SW480 (cell line): ENCODE measurements around the gene ZNF19.
"Not testable (repeated sequence)": the region's sequence is repeated elsewhere in the genome, so short reads cannot be mapped to it uniquely, and the experiment has no call there.

Experiments used
- DNase-seq: peaks from one replicate; pipeline ENCODE4 v3.0.0-alpha.2; 2016; ENCODE audit warnings: low spot score

Gene ZNF19

DNA sequence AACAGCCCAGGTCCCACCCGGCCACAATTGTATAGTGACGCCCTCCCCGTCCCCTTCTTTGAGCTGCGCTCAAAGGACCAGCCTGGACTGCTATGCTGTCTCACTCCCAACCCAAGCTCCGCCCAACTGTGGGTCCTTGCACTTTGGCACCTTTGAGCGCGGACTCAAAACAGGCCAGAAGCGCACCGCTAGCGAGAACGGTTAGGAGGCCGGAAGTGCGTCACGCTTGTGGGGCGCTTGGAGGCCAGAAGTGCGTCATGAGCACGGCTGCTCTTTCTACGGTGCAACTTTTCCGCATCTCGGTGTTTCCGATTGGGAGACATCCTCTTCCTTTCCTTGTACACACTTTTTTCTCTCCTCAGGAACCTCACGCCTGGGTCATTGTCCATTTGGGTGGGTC, at the start of gene ZNF19:
Gene ZNF19 (minus strand): TSS at position 203 of the 400 bp plus-strand sequence. CDS start 7,210 bp downstream, outside the sequence.
- DNase-seq: no peak

DNA sequence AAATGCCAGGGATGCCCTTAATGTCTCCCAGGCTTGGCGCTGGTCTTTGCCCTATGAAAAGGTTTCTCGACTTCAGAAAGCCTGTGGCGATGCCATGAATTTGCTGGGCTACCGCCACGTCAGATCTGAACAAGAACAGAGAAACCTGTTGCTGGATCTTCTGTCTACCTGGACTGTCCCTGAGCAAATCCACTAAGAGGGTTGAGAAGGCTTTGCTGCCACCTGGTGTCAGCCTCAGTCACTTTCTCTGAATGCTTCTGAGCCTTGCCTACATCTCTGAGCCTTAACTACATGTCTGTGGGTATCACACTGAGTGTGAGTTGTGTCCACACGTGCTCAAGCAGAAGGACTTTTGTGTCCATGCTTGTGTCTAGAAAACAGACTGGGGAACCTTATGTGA, 48.5 kb upstream of the ZNF19 start:
- peak; percentile 59 for DNase-seq

DNA sequence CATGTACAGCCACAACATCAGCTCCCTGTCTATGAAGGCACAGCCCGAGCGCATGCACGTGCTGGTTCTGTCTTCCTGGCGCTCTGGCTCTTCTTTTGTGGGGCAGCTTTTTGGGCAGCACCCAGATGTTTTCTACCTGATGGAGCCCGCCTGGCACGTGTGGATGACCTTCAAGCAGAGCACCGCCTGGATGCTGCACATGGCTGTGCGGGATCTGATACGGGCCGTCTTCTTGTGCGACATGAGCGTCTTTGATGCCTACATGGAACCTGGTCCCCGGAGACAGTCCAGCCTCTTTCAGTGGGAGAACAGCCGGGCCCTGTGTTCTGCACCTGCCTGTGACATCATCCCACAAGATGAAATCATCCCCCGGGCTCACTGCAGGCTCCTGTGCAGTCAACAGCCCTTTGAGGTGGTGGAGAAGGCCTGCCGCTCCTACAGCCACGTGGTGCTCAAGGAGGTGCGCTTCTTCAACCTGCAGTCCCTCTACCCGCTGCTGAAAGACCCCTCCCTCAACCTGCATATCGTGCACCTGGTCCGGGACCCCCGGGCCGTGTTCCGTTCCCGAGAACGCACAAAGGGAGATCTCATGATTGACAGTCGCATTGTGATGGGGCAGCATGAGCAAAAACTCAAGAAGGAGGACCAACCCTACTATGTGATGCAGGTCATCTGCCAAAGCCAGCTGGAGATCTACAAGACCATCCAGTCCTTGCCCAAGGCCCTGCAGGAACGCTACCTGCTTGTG, 47.8 kb upstream of the ZNF19 start:
- no peak for DNase-seq

DNA sequence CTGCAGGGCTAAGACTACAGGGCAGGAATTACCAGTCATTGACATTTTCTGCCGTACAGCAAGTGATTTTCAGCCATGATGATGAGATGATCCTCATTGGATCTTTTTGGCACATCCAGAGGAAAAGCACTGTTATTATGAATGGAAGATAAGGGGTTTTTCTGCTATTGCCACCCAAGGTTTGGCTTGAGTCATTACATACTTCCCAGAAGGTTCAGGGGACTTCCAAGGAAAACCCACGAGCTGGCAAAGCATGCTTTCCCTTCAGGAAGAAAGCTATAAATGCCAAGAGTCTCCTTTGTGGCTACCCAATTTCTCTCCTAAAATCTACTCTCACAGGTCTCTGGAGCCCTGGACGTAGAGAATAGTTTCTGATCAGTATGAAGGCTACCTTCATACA, 43.2 kb upstream of the ZNF19 start:
- no peak for DNase-seq

DNA sequence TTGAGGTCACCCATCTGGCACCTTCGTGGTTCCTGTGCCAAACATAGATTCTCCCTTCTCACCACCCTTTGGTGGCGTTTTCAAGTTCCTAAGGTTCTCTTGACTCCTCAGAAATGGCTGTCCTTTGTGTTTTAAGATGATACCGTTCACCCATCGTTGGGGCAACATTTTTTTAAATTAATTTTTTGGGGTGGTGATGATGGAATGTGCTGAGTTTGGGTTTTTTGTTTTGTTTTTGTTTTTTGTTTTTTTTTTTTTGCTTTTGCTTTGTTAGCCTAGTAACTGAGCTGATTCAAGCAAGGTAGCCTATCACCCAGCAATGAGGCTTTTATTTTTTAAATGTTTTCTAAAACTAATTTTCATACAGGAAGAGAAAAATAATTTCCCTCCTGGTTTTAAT, 39.7 kb upstream of the ZNF19 start:
- DNase-seq: no peak

DNA sequence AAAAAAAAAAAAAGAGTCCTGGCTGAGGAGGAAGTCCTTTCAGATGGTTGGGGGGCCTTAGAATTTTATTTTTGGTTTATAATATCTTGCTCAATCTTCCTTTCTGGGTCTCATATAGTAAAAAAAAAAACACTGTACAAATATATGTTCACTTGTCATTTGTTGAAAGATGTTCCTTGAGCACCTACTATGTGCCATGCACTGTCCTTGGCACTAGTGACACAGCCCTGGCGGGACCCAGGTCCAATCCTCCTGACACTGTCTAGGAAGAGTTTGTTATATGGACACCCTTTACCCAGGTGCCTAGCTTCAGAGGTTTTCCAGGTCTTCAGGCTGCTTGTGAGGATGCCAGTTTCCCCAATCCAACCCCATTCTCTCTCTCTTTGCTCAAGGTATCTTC, 39.1 kb upstream of the ZNF19 start:
- no peak for DNase-seq

DNA sequence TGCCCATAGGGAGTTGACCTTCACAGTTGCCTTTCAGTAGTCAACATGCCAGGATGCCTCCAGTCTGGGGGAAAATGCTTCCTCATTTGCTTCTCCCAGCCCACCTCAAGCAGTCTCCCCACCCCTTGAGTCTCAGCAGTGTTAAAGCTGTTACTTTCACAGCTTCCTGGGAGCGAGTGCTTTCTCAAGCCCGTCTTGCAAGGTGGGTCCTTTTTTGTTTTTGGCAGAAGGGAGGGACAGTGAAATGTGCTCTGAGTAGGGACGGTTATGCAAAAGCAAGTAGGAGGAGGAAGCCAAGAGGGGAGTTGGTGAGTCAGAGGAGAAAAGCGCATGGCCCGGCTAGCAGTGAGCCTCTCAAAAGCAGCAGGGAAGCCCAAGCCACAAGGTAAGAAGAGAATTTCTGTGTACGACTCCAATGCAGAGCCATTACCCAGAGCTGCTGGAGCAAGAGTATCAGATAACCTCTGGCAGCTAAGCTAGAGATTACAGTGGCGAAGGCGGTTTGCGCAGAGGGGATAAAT, 37.0 kb upstream of the ZNF19 start, which contains the start of gene CHST4:
Gene CHST4 (plus strand): TSS at position 316 of the 521 bp plus-strand sequence. CDS start 10,252 bp downstream, outside the sequence.
- DNase-seq: no peak

DNA sequence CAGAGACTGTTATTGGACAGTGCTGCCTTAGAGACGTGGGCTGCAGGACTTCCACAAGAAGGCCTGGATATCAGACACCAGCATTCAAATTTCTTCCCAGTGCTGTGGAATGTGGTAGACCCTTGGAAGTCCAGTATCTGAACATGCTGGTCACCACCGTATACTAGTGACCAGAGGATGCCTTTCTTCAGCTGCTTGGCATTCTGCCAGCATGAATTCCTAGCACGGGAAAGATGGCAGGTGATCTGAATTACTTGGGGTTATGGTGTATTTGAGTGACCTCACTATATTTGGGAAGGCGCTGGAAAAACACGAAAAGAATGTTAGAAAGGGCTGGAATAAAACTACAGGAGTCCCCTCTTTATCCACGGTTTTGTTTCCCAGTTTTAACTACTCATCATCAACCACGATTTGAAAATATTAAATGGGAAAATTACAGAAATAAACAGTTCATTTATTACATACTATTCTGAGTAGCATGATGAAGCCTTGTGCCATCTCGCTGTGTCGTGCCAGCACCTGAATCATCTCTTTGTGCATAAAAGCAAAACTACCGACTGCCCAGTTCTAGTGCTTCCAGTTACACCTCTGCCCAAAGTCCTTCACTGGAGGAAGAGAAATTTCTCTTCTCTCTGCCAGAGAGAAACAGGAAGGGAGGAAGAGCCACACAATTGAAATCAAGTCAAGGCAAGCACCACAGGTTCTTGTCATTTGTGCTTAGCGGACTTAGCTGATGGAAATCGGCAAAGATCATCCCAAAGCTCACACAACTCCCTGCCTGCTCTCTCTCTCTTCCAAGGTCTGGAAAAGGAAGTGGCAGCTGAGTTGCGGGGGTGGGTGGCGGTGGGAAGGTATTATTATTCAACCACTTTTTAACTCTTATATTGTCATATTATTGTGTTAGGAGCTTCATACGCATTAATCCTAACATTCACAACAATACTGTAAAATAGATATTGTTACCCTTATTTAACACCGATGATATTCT, 35.7 kb upstream of the ZNF19 start:
- DNase-seq: no peak

DNA sequence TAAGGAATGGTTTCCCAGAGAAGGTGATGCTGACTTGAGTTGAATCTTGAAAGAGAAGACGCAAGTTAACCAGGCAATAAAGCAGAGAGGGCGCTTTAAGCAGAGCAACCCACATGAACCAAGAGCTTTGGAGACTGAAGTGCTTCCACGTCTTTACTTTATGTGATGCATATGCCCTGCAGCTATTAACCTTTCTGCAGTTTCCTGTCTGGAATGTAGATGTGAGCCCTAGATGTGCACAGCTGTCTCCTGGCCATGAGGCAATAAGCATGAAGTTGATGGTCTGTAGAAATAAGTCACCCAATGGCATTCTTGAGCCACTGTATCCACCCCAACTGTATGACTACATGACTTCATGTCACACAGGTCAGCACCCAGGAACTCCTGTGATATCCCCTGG, 31.4 kb upstream of the ZNF19 start:
- no peak for DNase-seq

DNA sequence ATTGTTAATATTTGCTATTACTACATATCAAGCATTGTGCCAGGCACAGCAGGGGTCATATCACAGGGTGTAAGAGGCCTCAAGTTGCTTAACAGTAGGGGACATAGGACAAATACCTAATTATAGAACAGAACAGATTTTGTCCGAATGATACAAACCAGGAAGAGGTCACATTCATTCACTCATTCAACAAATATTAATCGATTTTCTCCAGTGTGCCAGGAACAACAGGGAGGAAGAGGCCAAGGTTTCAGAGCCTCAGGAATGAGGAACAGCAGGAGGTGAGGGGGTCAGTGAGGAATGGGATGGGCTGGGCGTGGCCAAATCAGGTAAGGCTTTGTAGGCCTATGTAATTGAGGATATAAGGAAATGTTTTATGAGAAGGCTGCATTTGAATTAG, 25.9 kb upstream of the ZNF19 start:
- no peak for DNase-seq

DNA sequence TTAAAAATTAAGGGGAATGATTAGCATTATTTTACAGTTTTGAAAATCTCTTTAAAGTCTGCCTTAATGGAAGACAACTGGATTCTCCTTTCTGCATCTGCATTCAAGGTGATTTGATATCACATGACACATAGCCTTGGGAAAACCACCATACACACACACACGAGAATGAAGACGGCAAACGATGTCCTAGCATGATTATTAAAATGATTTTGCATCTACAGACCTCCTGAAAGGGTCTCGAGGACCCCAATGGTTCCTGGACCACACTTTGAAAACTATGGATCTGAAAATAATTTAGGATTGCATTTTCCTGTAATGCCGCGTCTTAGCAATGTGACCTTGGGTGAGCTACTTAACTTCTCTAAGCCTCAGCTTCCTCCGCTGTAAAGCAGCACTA, 25.4 kb upstream of the ZNF19 start:
- no peak for DNase-seq

DNA sequence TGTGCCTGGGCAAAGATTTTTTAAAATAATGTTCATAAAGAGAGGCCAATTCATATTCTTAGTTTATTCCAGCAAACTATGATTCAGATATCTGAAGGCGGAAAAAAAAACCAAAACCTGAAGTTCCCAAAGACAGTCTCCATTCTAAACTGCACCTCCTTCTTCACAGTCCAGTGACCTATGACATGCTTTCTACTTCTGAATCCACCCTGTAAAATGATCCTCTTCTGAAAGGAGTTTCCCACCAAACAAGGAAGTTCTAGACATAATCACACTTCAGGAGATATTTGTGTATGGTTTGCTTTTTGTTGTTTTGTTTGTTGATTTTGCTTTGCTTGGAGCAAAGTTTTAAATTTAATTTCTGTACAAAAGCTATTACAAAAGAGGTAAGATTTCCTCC, 24.2 kb upstream of the ZNF19 start:
- no peak for DNase-seq

DNA sequence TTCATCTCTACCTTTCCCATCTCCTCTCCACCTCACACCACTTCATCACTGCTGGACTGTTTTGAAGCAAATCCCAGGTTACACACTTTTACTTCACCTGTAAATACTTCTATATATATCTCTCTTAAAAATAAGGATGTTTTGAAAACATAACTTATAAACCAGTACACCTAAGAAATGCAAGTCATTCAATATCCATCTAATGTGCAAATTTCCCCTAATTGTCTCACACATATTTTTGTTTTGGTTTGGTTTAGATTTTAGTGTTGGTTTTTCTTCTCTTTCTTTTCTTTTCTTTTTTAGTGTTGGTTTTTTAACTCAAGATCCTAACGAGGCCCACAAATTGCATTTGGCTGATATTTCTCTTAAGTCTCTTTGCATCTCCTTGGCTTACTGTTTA, 17.9 kb upstream of the ZNF19 start:
- no peak for DNase-seq

DNA sequence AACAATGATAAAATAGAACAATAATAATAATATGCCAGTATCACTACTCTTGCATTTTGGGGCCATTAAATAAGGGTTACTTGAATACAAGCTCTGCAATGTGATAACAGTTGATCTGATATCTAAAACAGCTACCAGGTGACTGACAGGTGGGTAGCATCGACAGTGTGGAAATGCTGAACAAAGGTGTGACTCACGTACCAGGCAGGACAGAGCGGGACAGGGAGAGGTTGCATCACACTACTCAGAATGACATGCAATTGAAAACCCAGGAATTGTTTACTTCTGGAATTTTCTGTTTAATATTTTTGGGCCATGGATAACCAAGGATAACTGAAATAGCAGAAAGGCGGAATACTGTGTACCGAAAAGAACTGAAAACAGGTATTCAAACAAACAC, 15.8 kb upstream of the ZNF19 start:
- peak; percentile 61 for DNase-seq

DNA sequence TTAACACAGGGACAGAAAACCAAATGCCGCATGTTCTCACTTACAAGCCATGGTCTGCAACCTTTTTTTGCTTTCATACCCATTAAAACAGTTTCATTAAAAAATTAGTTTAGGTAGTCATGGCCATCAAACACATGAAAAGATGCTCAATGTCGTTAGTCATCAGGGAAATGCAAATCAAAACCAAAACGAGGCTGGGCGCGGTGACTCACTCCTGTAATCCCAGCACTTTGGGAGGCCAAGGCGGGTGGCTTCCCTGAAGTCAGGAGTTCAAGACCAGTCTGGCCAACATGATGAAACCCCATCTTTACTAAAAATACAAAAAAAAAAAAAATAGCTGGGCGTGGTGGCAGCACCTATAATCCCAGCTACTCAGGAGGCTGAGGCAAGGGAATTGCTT, 14.9 kb upstream of the ZNF19 start:
- DNase-seq: not testable (repeated sequence)

DNA sequence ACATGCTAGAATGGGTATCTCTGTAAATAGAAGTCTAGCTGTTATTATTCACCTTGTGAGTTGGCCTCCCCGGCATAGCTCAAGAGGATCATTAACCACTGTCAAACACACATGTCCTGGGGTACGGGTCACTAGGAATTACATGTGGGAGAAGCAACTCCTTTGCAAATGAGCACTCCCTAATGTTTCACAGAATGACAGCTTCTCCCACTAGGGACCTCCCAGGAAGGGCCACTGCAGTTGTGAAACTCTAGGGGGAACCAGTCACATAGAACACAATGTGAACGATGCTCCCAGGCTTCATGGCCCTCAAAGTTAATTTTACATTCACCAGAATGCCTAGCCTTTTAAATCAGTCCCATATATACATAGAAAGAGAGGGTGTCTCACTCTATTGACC, 12.4 kb upstream of the ZNF19 start:
- DNase-seq: no peak

DNA sequence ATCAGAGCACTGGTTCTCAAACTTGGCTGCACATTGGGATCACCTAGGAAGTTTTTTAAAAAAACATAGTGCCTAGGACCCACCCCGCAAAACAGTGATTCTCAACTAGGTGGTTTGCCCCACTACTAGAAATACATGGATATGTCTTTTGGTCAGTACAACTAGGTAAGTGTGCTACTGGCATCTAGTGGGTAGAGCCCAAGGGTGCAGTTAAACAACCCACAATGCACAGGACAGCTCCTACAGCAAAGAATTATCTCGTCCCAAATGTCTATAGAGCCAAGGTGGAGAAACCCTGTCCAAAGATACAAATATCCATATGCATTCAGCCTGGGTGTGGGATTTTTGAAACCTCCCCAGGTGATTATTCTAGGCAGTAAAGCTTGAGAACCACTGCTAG, 11.8 kb upstream of the ZNF19 start:
- no peak for DNase-seq

DNA sequence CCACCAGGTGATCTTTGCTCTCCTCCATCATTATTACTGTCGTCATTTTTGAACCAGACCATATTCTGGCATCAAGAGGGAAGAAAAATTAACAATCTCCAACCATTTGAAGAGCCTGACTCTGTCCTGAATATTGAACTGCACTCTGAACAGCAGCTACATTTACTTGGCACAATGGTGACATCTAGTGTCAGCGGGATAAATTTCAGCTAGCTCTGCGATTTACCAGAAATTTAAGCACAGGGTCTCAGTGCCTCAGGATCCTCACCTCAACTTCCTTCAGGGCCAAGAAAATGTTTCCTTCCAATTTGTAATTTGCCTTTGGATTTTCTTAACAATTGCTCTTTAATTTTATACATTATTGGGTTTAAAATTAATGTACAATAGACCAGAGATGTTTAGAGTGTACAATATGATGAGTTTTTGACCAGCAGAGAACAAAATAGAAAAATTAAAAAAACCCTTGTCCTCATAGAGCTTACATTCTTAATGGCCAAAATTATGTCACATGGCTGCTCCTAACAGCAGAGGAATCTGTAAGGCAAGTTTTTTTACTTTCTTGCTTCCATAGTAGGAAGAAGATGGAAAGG, 10.7 kb upstream of the ZNF19 start:
- DNase-seq: peak; percentile 47

DNA sequence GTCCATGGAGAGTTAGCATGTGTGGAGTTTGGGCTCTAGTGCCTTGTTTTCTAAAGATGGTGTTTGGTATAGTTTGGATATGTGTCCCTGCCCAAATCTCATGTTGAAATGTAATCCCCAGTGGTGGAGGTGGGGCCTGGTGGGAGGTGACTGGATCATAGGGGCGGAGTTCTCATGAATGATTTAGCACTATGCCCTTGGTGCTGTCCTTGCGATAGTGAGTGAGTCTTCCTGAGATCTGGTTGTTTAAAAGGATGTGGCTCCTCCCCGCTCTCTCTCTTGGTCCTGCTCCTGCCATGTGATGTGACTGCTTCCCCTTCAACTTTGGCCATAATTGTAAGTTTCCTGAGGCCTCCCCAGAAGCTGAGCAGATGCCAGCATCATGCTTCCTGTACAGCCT, 8.9 kb upstream of the ZNF19 start:
- DNase-seq: no peak

DNA sequence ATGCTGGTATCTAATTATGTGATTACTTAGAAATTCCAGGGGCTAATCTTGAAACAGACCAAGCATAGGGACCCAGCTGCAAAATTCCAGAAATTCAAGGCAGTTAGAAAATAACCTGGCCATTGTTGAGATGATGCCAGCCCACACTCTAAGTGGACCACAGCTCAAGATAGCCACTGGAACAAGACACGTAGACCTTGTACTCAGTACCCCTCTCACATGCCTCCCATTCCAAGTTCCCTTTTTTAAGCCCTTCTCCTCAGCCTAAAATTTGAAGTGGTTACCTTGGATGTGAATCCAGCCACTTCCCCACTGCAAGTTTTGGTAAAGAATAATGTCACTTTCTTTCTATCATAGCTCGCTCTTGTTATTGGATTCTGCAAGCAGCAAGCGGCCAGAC, 4.1 kb upstream of the ZNF19 start:
- no peak for DNase-seq

DNA sequence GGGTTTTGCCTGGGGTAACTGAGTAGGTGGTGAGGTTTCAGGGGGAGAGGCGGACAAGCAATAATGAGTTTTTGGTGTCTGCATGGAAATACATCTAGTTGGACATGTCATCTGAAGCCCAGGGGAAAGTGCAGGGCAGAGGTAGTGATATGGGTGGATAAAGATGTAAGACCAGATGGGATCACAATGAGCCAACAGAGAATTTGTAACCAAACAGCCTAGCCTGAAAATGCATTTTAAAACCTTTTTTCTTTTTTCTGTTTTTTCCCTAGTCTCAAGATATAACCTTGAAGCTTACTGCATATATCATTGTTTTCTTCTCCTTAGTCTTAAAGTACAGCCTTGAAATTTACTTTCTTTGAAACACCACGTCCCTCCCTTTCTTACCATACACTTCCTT, 3.7 kb upstream of the ZNF19 start:
- no peak for DNase-seq

DNA sequence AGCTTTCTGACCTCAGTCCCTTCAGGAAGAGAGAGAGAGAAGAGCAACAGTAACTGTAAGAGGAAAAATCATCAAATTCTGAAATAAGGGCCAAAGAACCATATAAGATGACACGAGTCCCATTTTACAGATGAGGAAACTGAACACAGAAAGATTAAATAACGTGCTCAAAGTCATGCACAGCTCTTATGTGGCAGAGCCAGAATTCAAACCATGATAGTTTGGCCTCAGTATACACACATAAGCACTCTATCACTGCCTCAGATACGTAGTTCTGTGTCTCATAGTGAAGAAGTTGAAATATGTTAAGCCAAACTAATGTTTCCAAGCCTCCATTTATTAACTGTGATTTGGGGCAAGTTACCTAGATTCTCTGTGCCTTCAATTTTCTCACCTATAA, 1.9 kb upstream of the ZNF19 start:
- DNase-seq: no peak

DNA sequence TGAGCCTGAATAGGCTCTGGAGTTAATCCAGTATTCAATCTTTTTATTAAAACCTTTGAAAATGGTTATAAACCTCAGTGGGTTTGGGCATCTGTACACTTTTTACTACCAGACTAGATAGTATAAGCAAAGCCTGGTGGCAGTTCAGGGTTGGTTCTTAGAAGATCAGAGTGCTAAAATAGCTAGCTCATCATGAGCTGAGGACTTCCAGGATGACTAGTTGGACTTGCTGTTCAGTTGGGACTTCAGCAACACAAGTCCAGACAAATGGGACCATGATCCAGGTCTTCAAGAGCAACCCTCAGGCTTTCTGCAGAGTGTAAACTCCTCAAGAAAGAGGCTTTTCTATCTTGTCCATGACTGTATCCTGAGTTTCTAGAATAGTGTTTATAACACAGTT, 1.2 kb upstream of the ZNF19 start:
- DNase-seq: no peak
